ENCODE data around the gene GNL3L.
"Not testable (repeated sequence)": the region's sequence is repeated elsewhere in the genome, so short reads cannot be mapped to it uniquely, and the experiment has no call there.

Gene GNL3L

DNA sequence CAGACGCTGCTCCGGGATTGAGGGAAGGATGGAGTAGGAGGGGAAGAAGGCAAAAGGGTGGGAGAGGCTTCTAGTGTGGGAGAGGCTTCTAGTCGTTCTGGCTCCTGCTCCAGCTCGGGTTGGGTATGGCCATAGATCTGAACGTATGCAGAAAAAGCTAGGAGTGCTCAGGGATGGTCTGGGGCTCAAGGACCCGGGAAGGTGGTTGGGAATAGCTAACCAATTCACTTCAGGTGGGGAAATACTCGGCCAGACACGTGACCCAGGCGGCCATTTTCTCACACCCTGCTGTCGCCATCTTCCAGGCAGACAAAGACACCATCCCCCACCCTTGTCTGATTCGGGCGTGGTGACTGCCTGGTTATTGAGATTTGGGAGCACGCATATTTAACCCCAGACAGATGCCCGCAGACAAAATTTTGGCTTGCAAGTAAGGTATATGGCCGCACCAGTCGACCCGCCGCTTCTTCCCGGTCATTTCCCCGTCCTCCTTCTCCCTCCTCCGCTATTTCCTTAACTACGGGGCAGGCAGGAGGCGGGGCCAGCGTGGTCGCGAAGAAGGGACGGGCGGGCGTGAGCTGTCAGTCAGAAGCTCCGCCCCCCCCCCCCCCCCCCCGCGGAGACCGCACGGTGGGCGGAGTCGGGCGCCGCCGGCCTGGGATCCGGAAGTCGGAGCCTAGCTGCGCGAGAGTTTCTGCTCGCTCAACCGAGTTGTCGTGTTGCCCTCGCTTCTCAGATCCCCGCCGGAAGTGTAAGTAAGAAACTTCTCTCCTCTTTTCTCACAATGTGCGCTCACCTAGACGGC is at the start of gene GNL3L:
Gene GNL3L, plus strand, starts transcription at position 668 of the 805 bp plus-strand sequence. CDS start 2,348 bp downstream, outside the sequence.
- peak; percentile 93 for DNase-seq (ENCODE audit: low spot score)
- H3K27ac ChIP-seq, result peak within 1 kb of the TSS; percentile 59 to 87
- TF ChIP-seq, protein P1, sequence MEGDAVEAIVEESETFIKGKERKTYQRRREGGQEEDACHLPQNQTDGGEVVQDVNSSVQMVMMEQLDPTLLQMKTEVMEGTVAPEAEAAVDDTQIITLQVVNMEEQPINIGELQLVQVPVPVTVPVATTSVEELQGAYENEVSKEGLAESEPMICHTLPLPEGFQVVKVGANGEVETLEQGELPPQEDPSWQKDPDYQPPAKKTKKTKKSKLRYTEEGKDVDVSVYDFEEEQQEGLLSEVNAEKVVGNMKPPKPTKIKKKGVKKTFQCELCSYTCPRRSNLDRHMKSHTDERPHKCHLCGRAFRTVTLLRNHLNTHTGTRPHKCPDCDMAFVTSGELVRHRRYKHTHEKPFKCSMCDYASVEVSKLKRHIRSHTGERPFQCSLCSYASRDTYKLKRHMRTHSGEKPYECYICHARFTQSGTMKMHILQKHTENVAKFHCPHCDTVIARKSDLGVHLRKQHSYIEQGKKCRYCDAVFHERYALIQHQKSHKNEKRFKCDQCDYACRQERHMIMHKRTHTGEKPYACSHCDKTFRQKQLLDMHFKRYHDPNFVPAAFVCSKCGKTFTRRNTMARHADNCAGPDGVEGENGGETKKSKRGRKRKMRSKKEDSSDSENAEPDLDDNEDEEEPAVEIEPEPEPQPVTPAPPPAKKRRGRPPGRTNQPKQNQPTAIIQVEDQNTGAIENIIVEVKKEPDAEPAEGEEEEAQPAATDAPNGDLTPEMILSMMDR (IDR thresholded peaks at IDR 0.05), result no peak
- H3K4me3 ChIP-seq, result peak within 1 kb of the TSS; percentile 85

DNA sequence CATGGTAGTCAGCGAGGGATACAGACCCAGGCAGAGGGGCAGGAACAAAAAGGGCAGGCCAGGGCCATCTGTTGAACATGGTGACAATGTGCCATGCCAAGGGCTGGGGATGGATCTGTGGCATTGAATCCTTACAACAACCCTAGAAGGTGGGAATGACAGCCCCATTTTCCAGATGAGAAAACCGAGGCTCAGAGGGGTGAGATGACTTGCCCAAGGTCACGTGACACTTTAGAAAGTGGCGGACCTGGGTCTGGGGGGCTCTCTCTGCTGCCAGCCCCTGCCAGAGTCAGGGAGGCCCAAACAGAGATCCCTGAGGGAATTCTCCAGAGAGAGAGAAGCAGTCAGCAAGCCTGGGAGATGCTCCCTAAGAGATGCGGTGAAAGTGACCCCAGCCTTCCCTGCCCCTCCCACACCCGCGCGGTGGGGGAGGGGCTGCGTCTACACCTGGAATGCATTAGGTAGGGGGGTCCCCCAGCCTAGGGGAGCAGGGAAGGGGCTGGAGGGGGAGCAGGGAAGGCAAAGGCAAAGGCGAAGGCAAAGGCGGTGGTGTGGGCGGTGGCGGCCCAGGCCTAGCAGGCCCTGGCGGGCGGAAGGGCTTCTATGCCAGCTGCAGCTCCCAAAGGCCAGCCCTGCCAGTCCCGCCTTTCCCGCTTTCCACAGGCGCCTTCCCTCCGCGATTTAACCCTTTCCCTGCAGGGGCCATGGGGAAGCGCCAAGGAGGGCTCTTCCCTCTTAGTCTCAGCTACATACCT is 47.0 kb upstream of the GNL3L start:
- peak overlapping the region; percentile 57 to 64 for H3K27ac ChIP-seq
- TF ChIP-seq, protein P1 (IDR thresholded peaks at IDR 0.05), result no peak
- peak overlapping the region; percentile 53 for H3K4me3 ChIP-seq

DNA sequence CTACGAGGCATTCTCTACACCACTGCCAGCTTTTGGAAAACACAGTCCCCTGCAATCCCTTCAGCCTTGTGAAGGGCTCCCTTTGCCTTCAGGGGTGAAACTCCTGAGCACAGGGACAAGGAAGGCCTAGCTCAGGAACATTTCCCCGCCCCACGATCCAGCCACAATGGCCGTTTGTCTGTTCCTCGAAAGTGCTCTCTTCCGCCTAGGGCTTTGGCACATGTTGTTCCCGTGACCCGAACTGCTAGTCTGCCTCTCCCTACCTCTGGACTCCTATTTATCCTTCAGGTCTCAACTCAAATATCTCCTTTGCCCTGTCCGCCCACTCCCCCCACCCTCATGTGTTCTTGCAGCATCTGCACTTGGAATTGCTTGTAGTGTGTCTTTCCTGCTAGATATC is 46.1 kb upstream of the GNL3L start:
- DNase-seq (ENCODE audit: low spot score), result no peak
- TF ChIP-seq, protein P1 (IDR thresholded peaks at IDR 0.05), result no peak
- peak overlapping the region; percentile 57 to 64 for H3K27ac ChIP-seq
- H3K4me3 ChIP-seq, result peak overlapping the region; percentile 53

More for the DNA sequence above, 47.0 kb upstream of the GNL3L start:
- no peak for DNase-seq (ENCODE audit: low spot score)

DNA sequence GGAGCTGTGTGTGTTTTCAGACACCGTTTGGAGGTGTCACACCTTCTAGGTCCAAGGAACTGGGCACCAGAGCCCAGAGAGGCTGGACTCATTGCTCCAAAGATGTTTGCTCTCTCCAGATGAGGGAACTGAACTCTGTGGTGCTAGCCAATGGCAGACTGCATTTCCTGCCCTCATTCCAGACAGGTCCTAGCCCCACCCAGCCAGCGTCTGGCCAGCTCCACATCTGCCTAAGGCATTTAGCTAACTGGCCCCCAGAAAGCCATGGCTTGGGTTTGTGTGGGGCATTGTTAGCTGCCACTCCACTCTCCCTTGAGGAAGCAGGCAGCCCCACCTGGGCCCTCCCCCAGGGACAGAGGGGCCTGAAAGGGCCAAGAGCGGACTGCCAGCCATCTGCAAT is 45.4 kb upstream of the GNL3L start:
- Histone ChIP-seq H3K4me3 (no peak overlapping the region), H3K27ac (peak overlapping the region in 1 of 2 donors; percentile 57)
- no peak for DNase-seq (ENCODE audit: low spot score)
- TF ChIP-seq, protein P1 (IDR thresholded peaks at IDR 0.05), result no peak

GRCh38 chrX:54489819-54490218 is 40.2 kb upstream of the GNL3L start:
- DNase-seq (ENCODE audit: low spot score); H3K27ac ChIP-seq; H3K4me3 ChIP-seq: not testable (repeated sequence)

GRCh38 chrX:54492340-54492739 is 37.7 kb upstream of the GNL3L start:
- TF ChIP-seq, protein P1 (IDR thresholded peaks at IDR 0.05), result no peak
- DNase-seq (ENCODE audit: low spot score), result no peak
- Histone ChIP-seq H3K4me3 (peak overlapping the region; percentile 18), H3K27ac (no peak overlapping the region)

- H3K4me3 ChIP-seq, result peak overlapping the region; percentile 74
- TF ChIP-seq, protein P1 (IDR thresholded peaks at IDR 0.05), result no peak
- DNase-seq (ENCODE audit: low spot score), result no peak
- H3K27ac ChIP-seq, result peak overlapping the region; percentile 73 to 85
Measured at GRCh38 chrX:54494166-54494988, 35.6 kb upstream of the GNL3L start.
